Ureter (tissue), 1 donor: ENCODE measurements around the gene ARMC9. TPM values are rescaled to one million over a fixed set of nuclear protein-coding genes. Genes with fewer than 3 reads are reported as not detected.
"Not testable (repeated sequence)": the region's sequence is repeated elsewhere in the genome, so short reads cannot be mapped to it uniquely, and the experiment has no call there.

Experiments used
- DNase-seq: peaks from one replicate; pipeline ENCODE4 v3.0.0-alpha.2; 2020; ENCODE audit warnings: low spot score
- total RNA-seq: library from RNA; stranded (reverse); gene quantifications from one replicate; pipeline ENCODE4 v1.2.4, GENCODE V29; 2023
- donor health status: DM: yes; HTN: yes; CAD: no.

The ARMC9 gene, protein sequence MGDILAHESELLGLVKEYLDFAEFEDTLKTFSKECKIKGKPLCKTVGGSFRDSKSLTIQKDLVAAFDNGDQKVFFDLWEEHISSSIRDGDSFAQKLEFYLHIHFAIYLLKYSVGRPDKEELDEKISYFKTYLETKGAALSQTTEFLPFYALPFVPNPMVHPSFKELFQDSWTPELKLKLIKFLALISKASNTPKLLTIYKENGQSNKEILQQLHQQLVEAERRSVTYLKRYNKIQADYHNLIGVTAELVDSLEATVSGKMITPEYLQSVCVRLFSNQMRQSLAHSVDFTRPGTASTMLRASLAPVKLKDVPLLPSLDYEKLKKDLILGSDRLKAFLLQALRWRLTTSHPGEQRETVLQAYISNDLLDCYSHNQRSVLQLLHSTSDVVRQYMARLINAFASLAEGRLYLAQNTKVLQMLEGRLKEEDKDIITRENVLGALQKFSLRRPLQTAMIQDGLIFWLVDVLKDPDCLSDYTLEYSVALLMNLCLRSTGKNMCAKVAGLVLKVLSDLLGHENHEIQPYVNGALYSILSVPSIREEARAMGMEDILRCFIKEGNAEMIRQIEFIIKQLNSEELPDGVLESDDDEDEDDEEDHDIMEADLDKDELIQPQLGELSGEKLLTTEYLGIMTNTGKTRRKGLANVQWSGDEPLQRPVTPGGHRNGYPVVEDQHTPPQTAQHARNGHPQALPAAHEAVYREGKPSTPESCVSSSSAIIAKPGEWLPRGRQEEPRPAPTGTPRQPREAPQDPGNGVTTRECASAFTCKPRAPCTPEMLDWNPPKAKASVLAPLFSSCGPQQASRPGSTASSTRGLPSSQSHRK
- 16.0 TPM for total RNA-seq

DNA sequence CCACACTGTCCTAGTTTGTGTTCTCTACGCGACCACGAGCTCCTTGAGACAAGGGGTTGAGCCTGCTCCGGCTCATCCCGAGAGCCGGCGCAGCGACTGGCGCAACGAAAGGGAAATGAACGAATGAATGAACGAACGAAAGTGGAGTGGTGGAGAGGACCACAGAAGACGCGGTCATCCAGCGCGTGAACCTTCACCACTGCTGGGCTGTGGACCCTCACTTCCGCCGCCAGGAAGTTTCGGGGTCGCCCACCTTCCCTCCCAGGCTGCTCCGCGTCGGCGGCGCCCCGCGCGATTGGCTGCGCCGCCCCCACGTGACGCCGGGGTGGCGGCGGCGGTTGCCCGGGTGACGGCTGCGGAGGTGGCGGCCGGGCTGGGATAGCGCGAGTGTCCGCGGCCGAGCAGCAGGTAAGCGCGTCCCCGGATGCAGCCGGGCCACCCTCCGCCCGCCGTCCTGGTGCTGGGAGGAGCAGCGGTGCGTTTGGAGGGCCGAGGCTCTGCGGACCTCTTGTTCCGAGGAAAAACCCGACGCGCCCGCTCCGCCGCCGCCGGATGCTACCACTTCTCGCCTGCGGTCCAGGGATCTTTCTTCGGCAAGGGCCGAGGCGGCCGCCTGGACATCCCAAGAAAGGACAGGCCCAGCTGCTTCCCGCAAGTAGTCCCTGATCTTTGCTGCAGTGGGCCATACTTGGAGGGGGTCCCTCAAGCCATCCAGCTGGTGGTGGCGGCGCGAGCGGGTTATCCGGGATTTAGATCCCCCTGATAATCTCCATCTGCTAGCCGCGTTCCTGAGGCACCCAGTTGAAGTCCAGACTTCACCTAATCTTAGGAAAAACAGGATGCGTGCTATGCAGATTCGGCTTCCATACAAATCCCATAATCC is at the start of gene ARMC9:
TSS of gene ARMC9 (plus strand) at position 341 of the 883 bp plus-strand sequence. CDS start 7,608 bp downstream, outside the sequence.
- DNase-seq: peak; percentile 69

DNA sequence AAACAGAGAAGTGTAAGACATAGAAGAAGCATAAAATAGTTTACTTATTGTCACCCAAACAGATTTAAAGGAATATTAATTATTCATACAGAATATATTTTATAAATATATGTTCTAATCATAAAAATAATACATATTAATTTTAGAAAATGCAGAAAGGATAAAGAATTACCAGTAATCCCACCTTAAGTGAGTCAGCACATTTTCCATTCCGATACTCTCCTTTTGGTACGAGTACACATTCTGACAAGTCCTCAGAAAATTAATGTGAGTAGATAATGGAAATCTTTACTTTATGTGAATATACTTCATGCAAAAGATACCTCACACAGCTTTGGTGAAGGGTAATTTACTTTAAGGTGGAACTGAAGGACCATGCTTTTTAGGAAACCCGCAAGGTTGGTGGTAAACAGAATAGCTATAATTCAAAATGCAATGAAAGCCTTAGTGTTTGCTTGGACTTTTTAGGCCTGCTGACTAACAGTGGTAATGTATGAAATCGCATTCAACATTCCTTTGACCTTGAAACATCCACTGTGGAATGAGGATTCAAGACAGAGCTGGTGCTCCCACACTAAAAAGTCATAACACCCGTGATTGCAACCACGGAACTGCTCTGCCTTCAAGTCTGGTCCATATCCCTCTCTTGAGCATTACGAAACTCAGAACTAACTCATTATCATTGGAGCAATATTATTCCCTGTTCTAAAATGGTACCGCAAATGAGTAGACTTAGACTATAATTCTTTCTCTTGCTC is 45.5 kb upstream of the ARMC9 start:
- DNase-seq: no peak

DNA sequence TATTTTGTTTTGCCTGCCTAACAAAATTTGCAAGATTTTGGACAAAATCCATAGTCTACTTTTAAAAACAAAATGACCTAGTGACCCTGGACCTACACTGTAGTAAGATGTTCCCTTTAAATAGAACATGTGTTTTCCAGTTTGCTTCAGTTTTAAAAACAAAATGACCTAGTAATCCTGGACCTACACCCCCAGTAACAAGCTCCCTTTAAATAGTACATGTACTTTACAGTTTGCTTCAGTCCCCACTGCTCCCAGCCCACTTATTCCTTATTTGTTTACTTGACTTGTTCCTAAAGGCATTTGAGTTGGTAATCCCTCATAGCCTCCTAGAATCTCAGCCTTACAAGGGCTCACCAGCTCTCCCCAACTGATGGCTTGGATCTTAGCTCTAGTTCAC is 39.1 kb upstream of the ARMC9 start:
- DNase-seq: no peak

- no peak for DNase-seq
Observed at GRCh38 chr2:231160701-231161100, 37.7 kb upstream of the ARMC9 start.

- DNase-seq: no peak
Observed at GRCh38 chr2:231161252-231161839, 37.1 kb upstream of the ARMC9 start.

DNA sequence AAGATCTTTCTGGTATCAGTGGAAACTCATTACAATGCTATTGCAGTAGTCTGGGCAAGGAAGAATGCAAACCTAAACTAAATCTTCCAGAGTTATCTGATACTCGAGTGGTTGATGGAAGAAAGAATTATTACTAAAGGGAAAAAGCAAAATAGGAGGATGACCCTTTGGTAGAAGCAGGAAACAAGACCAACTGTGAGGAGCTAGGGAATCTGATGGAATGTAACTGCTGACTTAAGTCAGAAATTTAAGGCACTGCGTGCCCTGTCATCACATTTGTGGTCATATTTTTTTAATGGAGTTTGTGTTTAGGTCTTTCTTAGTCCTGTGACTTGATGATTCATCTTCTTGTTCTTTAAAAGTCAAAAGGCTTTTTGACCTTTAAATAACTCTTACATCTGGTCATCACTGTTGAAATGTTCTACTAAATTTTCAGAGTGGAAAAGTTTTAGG is 36.5 kb upstream of the ARMC9 start:
- no peak for DNase-seq

GRCh38 chr2:231163011-231163410 is 35.4 kb upstream of the ARMC9 start:
- DNase-seq: no peak

- DNase-seq: no peak
Observed at GRCh38 chr2:231163414-231164095, 34.9 kb upstream of the ARMC9 start.

DNA sequence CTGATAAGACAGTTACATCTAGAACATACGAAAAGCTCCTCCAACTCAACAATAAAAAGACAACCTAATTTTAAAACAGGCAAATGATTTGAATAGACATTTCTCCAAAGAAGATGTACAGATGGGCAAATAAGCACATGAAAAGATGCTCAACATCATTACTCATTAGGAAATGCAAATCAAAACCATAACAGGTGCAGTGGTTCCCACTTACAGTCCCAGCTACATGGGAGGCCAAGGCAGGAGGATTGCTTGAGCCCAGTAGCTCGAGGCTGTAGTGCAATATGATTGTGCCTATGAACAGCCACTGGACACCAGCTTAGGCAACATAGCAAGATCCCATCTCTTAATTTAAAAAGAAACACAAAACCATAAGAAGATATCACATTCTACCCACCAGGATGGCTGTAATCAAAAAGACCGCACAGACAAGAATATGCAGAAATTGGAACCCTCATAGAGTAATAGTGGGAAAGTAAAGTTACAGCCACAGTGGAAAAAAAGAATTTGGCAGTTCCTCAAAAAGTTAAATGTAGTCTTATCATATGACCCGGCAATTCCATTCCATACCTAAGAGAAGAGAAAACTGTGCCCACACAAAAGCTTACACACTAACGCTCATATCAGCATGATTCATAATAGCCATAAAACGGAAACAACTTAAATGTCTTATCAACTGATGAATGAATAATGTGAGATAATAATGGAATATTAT is 30.5 kb upstream of the ARMC9 start:
- no peak for DNase-seq

GRCh38 chr2:231168460-231169139 is 29.8 kb upstream of the ARMC9 start:
- DNase-seq: no peak

DNA sequence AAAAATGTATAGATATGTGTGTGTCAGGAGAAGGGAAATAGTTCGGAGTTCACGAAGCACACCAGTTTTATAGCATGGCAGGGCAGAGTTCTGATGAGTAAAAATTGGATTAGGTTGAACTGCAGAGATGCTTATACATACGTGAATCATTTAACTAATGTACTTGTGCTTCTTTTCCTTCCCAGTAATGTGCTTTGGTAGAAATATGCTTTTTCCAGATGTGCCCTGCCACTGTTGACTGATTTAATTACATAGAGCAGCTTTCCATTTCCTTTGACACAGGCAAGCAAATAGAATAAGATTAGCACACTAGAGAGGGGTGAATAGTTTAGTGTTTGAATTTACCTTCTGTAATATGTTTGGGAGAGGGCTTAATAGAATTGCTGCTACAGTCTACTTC is 28.9 kb upstream of the ARMC9 start:
- no peak for DNase-seq

DNA sequence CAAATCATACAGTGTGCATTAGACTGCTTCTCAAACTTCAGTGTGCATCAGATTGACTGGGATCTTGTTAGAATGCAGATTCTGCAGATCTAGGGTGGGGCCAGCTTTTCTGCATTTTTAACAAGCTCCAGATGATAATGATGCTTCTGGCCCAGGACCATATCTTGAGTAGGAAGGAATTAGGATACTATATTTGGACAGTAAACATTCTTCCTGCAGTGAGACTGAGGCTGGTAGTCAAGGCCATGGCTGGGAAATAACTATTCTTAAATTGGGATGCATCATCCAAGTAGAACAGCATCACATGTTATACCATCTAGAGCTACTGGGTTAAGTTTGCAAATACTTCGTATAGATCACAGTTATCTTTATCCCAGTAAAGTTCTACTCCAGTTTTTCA is 28.4 kb upstream of the ARMC9 start:
- no peak for DNase-seq

GRCh38 chr2:231172025-231172424 is 26.4 kb upstream of the ARMC9 start:
- no peak for DNase-seq

- no peak for DNase-seq
Observed at GRCh38 chr2:231174211-231174651, 24.2 kb upstream of the ARMC9 start.

DNA sequence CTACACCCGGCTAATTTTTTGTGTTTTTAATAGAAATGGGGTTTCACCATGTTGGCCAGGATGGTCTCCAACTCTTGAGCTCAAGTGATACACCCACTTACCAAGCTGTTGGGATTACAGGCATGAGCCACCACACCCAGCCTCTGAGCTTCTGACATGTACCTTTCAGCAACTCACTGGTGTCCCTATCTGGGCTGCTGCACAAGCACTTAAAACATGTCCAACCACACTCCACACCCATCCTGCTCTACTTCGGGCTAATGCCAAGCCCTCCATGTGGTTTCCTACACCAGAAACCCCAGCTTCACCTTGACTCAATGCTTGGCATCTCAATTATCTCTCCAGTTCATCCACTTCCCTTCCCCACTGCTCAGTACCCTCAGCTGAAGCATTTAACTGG is 22.4 kb upstream of the ARMC9 start:
- DNase-seq: no peak

DNA sequence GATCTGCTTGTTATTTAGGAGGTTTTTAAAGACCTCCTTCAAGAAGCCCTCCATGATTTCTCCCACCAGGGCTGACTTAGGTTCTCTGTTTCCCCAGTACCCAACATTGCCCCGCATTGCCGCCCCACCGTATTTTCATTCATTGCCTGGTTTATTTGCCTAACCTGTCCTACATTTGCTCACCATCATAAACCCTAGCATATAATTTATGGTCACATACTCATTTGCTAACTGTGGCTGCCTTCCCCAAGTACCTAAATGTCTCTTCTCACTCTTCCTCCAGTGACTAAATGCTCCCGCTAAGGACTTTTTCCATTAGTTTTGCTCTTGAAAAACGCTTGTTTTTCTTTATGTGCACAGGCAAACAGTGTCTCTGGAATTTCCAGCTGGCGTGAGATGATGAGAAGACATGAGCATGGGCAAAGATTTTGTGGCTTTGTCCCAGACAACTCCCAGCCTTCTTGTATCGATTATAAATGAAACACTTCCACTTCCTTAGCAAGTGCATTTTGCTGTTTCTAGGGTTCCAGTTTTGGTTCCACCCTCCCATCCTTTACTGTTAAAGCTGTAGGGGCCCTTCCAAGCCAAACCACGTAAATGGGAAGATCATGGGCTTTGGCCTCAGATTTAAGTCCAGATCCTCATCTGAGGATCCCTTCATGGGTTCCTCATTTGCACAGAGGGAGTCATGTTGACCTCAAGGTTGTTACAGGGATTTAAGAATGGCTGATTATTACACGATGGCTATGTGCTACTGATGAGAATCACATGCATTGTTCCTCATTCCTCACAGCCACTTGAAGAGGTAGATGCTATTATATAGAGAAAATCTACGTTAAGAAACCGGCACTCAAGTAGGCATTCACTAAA is 21.0 kb upstream of the ARMC9 start:
- no peak for DNase-seq

DNA sequence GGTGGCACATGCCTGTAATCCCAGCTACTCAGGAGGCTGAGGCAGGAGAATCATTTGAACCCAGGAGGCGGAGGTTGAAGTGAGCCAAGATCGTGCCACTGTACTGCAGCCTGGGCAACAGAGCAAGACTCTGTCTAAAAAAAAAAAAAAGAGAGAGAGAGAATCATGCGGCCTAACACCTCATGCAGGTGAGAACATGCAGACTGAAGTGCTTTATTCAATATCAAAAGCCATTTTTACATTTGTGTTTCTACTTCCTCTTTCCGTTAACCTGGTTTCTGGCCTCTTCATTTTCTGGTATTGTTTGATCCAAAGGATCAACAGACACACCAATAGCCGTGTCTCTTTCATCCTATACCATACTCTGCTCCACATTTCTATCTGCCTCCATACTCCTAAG is 19.6 kb upstream of the ARMC9 start:
- not testable (repeated sequence) for DNase-seq
